Body of pancreas (tissue), 4 donors: ENCODE results near the gene ZNF516. TPM values are rescaled to one million over a fixed set of nuclear protein-coding genes. Genes with fewer than 3 reads are reported as not detected.

Source experiments
- ATAC-seq: fragments of 150-250 bp; one replicate; pipeline ENCODE4 v1.9.1; 2016
- DNase-seq, 4 donors: peaks; one replicate each; pipeline ENCODE4 v3.0.0-alpha.2; 2019
- H3K27ac ChIP-seq, 4 donors: fragments of 200-600 bp; sonication (generic); 1 replicate in 3 of 4; 2 replicates in 1 of 4; pipeline versions ENCODE4 v1.5.1 to v1.6.1; 2016 to 2019; ENCODE audit warnings: mild to moderate bottlenecking in 1 of 4, mixed read lengths in 1 of 4, moderate library complexity in 1 of 4
- H3K27me3 ChIP-seq, 2 donors: fragments of 200-600 bp; sonication (generic); one replicate each; pipeline ENCODE4 v1.6.0; 2016; ENCODE audit warnings: mild to moderate bottlenecking in 1 of 2
- H3K36me3 ChIP-seq, 2 donors: fragments of 200-600 bp; sonication (generic); replicated peaks in 1 of 2; 2 replicates each; pipeline ENCODE4 v1.5.1; 2016; ENCODE audit warnings: low read depth in 2 of 2; ENCODE audit not compliant: insufficient read depth in 1 of 2
- H3K4me1 ChIP-seq: fragments of 200-600 bp; sonication (generic); one replicate; pipeline ENCODE4 v1.6.0; 2016
- H3K4me3 ChIP-seq, 2 donors: fragments of 200-600 bp; sonication (generic); 1 replicate in 1 of 2; 2 replicates in 1 of 2; pipeline ENCODE4 v1.5.1; 2016 to 2019
- H3K9me3 ChIP-seq, 3 donors: fragments of 200-600 bp; sonication (generic); 1 replicate in 2 of 3; 2 replicates in 1 of 3; pipeline ENCODE4 v1.5.1; 2016
- POLR2A ChIP-seq, 3 donors: fragments of 450-650 bp; IDR thresholded peaks; one replicate each; pipeline ENCODE4 v1.6.1; 2016; ENCODE audit warnings: antibody characterized with exemption in 3 of 3, mild to moderate bottlenecking in 2 of 3
- WGBS, 2 donors: methylation state at CpG; one replicate each; pipeline ENCODE4 v1.1.5; 2017; 5-methylcytosine and 5-hydroxymethylcytosine counted together
- intact Hi-C: fragments of 100-400 bp; cut with DNase I; formaldehyde crosslinking; loops from one replicate; pipeline ENCODE4 v1.15.1; 2023
- total RNA-seq, 2 donors: library from RNA; depleted of rRNA; stranded (reverse); fragments of >200 nt; gene quantifications; one replicate each; pipeline ENCODE4 v1.1.0, GENCODE V29; 2016
- TF ChIP-seq, protein P1 (sequence below), 7 experiments: fragments of 450-650 bp in 4 of 7; fragments of 200-600 bp in 3 of 7; sonication (generic) in 3 of 7; IDR thresholded peaks; one replicate each; pipeline ENCODE4 v1.5.1; 2016 to 2019; ENCODE audit warnings: antibody characterized with exemption in 7 of 7

Gene ZNF516
- total RNA-seq, 2 donors from 2014 or later, result 13.5 to 16.5 TPM

GRCh38 chr18:76368976-76369375 lies 126.1 kb downstream of the ZNF516 start:
- no peaks in the 10 kb centered on the region for H3K9me3 ChIP-seq
- no peaks in the 10 kb centered on the region for H3K4me1 ChIP-seq
- 54 to 56% methylated on average over 5 of the region's 5 CpGs for WGBS, 2 donors
- peaks cover 0 to 1% of the 10 kb centered on the region in 2 donors for H3K36me3 ChIP-seq
- no peak overlapping the region for H3K27ac ChIP-seq
- H3K4me3 ChIP-seq, result no peak overlapping the region
- intact Hi-C loops, result no loop called here
- no peaks in the 10 kb centered on the region for H3K27me3 ChIP-seq
- DNase-seq (no peak), ATAC-seq (no peak)
- no peak for TF ChIP-seq POLR2A (IDR thresholded peaks at IDR 0.05)
- TF ChIP-seq, protein P1, sequence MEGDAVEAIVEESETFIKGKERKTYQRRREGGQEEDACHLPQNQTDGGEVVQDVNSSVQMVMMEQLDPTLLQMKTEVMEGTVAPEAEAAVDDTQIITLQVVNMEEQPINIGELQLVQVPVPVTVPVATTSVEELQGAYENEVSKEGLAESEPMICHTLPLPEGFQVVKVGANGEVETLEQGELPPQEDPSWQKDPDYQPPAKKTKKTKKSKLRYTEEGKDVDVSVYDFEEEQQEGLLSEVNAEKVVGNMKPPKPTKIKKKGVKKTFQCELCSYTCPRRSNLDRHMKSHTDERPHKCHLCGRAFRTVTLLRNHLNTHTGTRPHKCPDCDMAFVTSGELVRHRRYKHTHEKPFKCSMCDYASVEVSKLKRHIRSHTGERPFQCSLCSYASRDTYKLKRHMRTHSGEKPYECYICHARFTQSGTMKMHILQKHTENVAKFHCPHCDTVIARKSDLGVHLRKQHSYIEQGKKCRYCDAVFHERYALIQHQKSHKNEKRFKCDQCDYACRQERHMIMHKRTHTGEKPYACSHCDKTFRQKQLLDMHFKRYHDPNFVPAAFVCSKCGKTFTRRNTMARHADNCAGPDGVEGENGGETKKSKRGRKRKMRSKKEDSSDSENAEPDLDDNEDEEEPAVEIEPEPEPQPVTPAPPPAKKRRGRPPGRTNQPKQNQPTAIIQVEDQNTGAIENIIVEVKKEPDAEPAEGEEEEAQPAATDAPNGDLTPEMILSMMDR (IDR thresholded peaks at IDR 0.05), result no peak

- Histone ChIP-seq H3K27me3 (no peaks in the 10 kb centered on the region), H3K4me3 (no peak overlapping the region), H3K4me1 (no peaks in the 10 kb centered on the region), H3K27ac (no peak overlapping the region), H3K9me3 (no peaks in the 10 kb centered on the region), H3K36me3 (peaks cover 0 to 1% of the 10 kb centered on the region in 2 donors)
- 81 to 88% methylated on average over 3 of the region's 3 CpGs for WGBS, 2 donors
- TF ChIP-seq, protein P1 (IDR thresholded peaks at IDR 0.05), result no peak
- TF ChIP-seq POLR2A (IDR thresholded peaks at IDR 0.05), result no peak
- DNase-seq (no peak), ATAC-seq (no peak)
- intact Hi-C loops, result no loop called here
Measured at GRCh38 chr18:76368271-76368670, 126.8 kb downstream of the ZNF516 start.

- H3K4me1 ChIP-seq, result no peaks in the 10 kb centered on the region
- no peaks in the 10 kb centered on the region for H3K9me3 ChIP-seq
- no peak for ATAC-seq
- no peak overlapping the region for H3K27ac ChIP-seq
- peaks cover 0 to 1% of the 10 kb centered on the region in 2 donors for H3K36me3 ChIP-seq
- no peak for TF ChIP-seq POLR2A (IDR thresholded peaks at IDR 0.05)
- TF ChIP-seq, protein P1 (IDR thresholded peaks at IDR 0.05), result no peak
- 94 to 96% methylated on average over 20 of the region's 20 CpGs for WGBS, 2 donors
- intact Hi-C loops, result no loop called here
- no peak for DNase-seq
- no peaks in the 10 kb centered on the region for H3K27me3 ChIP-seq
- no peak overlapping the region for H3K4me3 ChIP-seq
Measured at GRCh38 chr18:76367168-76368125, 127.6 kb downstream of the ZNF516 start.

- intact Hi-C loops, result no loop called here
- no peak overlapping the region for H3K4me3 ChIP-seq
- 96% methylated on average over 10 of the region's 10 CpGs for WGBS, 2 donors
- no peak for DNase-seq
- no peak for TF ChIP-seq POLR2A (IDR thresholded peaks at IDR 0.05)
- TF ChIP-seq, protein P1 (IDR thresholded peaks at IDR 0.05), result no peak
- no peak for ATAC-seq
- no peaks in the 10 kb centered on the region for H3K4me1 ChIP-seq
- no peaks in the 10 kb centered on the region for H3K27me3 ChIP-seq
- H3K9me3 ChIP-seq, result no peaks in the 10 kb centered on the region
- H3K36me3 ChIP-seq, result peaks cover 0 to 3% of the 10 kb centered on the region in 2 donors
- no peak overlapping the region for H3K27ac ChIP-seq
Measured at GRCh38 chr18:76365561-76365960, 129.5 kb downstream of the ZNF516 start.
